ENCODE results near the gene MMP2. TPM values are rescaled to one million over a fixed set of nuclear protein-coding genes. Genes with fewer than 3 reads are reported as not detected.
A peak's percentile ranks its signal among the peaks of the same experiment; 100 is the strongest.

MMP2 gene
- total and polyA plus RNA-seq, 2 experiments from 2014 or later, result 25.6 to 43.8 TPM

DNA sequence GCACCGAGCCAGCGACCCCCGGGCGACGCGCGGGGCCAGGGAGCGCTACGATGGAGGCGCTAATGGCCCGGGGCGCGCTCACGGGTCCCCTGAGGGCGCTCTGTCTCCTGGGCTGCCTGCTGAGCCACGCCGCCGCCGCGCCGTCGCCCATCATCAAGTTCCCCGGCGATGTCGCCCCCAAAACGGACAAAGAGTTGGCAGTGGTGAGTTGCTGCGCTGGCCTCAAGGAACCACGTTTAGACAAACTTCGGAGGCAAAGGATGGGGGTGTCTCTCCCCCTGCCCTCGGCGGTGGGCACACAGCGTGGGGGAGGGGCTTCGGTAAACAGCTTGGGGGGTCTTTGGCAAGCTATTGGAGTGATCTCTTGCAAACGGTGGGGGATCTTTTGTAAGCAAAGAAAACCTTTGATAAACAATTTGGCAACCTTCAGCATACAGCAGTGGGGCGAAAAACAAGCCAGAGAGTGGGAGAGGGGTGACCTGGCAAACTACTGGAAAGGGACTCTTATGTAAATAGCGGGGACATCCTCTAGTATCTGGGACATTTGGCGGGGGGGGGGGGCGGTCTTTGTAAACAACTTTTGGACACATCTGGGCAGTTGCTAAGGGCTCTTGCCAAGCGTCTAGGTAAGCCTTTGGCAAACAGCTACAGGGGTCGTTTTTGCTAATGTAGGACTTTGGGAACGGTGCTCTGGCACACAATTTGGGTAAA is 587 bp downstream of the MMP2 start:
- Histone ChIP-seq H3K9me2 (ENCODE audit: insufficient read depth) (no peaks in the 10 kb centered on the region), H3K79me2 (replicated peaks; ENCODE audit: insufficient read depth) (no peaks in the 10 kb centered on the region), H3F3A (replicated peaks; ENCODE audit: low read depth) (0 out of 2 replicates have a peak, but pooled peaks cover 3% of the 10 kb centered on the region), H3K4me2 (peak overlapping the region; percentile 99), H3K36me3 (ENCODE audit: insufficient read depth) (no peaks in the 10 kb centered on the region), H3K4me3 (peak overlapping the region; percentile 88), H3K4me1 (ENCODE audit: insufficient read depth) (peaks cover 23% of the 10 kb centered on the region), H3K27ac (ENCODE audit: low read depth) (0 out of 2 replicates have a peak overlapping the region, but pooled peaks have one; percentile 30), H4K20me1 (replicated peaks; ENCODE audit: insufficient read depth) (peaks cover 7% of the 10 kb centered on the region), H2AFZ (peak overlapping the region; percentile 98), H3K27me3 (ENCODE audit: insufficient read depth) (peaks cover 66% of the 10 kb centered on the region)
- ATAC-seq, result peak; percentile 14
- peak overlapping the region; percentile 88 for H3K4me3 Mint-ChIP-seq
- no peak for TF ChIP-seq STAT1 (IDR thresholded peaks at IDR 0.05; ENCODE audit: unreplicated experiment)
- TF ChIP-seq, protein P1, sequence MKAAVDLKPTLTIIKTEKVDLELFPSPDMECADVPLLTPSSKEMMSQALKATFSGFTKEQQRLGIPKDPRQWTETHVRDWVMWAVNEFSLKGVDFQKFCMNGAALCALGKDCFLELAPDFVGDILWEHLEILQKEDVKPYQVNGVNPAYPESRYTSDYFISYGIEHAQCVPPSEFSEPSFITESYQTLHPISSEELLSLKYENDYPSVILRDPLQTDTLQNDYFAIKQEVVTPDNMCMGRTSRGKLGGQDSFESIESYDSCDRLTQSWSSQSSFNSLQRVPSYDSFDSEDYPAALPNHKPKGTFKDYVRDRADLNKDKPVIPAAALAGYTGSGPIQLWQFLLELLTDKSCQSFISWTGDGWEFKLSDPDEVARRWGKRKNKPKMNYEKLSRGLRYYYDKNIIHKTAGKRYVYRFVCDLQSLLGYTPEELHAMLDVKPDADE (IDR thresholded peaks at IDR 0.05), result 0 out of 2 replicates have a peak, but pooled peaks have one; percentile 31
- TF ChIP-seq, protein P2, sequence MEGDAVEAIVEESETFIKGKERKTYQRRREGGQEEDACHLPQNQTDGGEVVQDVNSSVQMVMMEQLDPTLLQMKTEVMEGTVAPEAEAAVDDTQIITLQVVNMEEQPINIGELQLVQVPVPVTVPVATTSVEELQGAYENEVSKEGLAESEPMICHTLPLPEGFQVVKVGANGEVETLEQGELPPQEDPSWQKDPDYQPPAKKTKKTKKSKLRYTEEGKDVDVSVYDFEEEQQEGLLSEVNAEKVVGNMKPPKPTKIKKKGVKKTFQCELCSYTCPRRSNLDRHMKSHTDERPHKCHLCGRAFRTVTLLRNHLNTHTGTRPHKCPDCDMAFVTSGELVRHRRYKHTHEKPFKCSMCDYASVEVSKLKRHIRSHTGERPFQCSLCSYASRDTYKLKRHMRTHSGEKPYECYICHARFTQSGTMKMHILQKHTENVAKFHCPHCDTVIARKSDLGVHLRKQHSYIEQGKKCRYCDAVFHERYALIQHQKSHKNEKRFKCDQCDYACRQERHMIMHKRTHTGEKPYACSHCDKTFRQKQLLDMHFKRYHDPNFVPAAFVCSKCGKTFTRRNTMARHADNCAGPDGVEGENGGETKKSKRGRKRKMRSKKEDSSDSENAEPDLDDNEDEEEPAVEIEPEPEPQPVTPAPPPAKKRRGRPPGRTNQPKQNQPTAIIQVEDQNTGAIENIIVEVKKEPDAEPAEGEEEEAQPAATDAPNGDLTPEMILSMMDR (conservative IDR thresholded peaks at IDR 0.05; ENCODE audit: low read depth in 2 of 2), result 0 out of 4 replicates have a peak, but pooled peaks of 1 of the 2 experiments have one; percentile 4
- no peak for TF ChIP-seq POLR2AphosphoS5 (IDR thresholded peaks at IDR 0.05; ENCODE audit: low read depth)
- H3K27me3 Mint-ChIP-seq (ENCODE audit: insufficient read depth, low read depth, poor library complexity), result peaks cover 37% of the 10 kb centered on the region
- H3K9me3 Mint-ChIP-seq, result no peaks in the 10 kb centered on the region; the same call in 2 of the 3 replicates
- DNase-seq (ENCODE audit: low spot score), result peak; percentile 46
- peaks cover 12% of the 10 kb centered on the region for H3K36me3 Mint-ChIP-seq (ENCODE audit: low read depth)
- peaks cover 38% of the 10 kb centered on the region for H3K4me1 Mint-ChIP-seq
- 0 out of 2 replicates have a peak overlapping the region, but pooled peaks have one; percentile 23 for H3K27ac Mint-ChIP-seq

DNA sequence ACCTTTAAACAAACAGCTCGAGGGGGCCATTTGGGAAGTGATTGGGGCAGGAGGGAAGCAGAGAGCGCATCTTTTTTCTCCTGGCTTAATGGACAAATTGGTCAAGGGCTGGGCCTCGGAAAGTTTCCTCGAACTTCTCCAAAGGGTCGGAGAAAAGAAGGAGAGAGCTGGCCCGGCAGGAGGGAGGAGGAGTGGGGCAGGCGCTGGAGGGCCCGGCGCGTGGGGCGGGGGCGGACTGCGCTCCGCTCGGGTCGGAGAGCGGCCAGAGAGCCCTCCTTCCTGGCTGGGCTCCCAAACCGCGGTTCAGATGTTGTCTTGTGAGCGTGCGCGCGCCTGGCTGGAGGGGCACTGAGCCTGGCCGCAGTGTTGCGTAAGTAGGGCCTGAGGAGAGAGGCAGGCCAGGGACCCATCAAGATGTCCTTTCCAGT is 1.2 kb downstream of the MMP2 start:
- Histone ChIP-seq H3K36me3 (ENCODE audit: insufficient read depth) (no peaks in the 10 kb centered on the region), H3K4me3 (peak overlapping the region; percentile 88), H3K79me2 (replicated peaks; ENCODE audit: insufficient read depth) (no peaks in the 10 kb centered on the region), H4K20me1 (replicated peaks; ENCODE audit: insufficient read depth) (peaks cover 7% of the 10 kb centered on the region), H3K4me1 (ENCODE audit: insufficient read depth) (peaks cover 23% of the 10 kb centered on the region), H3K27me3 (ENCODE audit: insufficient read depth) (peaks cover 65% of the 10 kb centered on the region), H3K27ac (ENCODE audit: low read depth) (no peak overlapping the region), H2AFZ (peak overlapping the region; percentile 98), H3K4me2 (peak overlapping the region; percentile 99), H3F3A (replicated peaks; ENCODE audit: low read depth) (0 out of 2 replicates have a peak, but pooled peaks cover 3% of the 10 kb centered on the region), H3K9me2 (ENCODE audit: insufficient read depth) (no peaks in the 10 kb centered on the region)
- peaks cover 37% of the 10 kb centered on the region for H3K27me3 Mint-ChIP-seq (ENCODE audit: insufficient read depth, low read depth, poor library complexity)
- peak; percentile 71 for ATAC-seq
- H3K27ac Mint-ChIP-seq, result no peak overlapping the region
- peaks cover 17% of the 10 kb centered on the region for H3K36me3 Mint-ChIP-seq (ENCODE audit: low read depth)
- TF ChIP-seq, protein P3, sequence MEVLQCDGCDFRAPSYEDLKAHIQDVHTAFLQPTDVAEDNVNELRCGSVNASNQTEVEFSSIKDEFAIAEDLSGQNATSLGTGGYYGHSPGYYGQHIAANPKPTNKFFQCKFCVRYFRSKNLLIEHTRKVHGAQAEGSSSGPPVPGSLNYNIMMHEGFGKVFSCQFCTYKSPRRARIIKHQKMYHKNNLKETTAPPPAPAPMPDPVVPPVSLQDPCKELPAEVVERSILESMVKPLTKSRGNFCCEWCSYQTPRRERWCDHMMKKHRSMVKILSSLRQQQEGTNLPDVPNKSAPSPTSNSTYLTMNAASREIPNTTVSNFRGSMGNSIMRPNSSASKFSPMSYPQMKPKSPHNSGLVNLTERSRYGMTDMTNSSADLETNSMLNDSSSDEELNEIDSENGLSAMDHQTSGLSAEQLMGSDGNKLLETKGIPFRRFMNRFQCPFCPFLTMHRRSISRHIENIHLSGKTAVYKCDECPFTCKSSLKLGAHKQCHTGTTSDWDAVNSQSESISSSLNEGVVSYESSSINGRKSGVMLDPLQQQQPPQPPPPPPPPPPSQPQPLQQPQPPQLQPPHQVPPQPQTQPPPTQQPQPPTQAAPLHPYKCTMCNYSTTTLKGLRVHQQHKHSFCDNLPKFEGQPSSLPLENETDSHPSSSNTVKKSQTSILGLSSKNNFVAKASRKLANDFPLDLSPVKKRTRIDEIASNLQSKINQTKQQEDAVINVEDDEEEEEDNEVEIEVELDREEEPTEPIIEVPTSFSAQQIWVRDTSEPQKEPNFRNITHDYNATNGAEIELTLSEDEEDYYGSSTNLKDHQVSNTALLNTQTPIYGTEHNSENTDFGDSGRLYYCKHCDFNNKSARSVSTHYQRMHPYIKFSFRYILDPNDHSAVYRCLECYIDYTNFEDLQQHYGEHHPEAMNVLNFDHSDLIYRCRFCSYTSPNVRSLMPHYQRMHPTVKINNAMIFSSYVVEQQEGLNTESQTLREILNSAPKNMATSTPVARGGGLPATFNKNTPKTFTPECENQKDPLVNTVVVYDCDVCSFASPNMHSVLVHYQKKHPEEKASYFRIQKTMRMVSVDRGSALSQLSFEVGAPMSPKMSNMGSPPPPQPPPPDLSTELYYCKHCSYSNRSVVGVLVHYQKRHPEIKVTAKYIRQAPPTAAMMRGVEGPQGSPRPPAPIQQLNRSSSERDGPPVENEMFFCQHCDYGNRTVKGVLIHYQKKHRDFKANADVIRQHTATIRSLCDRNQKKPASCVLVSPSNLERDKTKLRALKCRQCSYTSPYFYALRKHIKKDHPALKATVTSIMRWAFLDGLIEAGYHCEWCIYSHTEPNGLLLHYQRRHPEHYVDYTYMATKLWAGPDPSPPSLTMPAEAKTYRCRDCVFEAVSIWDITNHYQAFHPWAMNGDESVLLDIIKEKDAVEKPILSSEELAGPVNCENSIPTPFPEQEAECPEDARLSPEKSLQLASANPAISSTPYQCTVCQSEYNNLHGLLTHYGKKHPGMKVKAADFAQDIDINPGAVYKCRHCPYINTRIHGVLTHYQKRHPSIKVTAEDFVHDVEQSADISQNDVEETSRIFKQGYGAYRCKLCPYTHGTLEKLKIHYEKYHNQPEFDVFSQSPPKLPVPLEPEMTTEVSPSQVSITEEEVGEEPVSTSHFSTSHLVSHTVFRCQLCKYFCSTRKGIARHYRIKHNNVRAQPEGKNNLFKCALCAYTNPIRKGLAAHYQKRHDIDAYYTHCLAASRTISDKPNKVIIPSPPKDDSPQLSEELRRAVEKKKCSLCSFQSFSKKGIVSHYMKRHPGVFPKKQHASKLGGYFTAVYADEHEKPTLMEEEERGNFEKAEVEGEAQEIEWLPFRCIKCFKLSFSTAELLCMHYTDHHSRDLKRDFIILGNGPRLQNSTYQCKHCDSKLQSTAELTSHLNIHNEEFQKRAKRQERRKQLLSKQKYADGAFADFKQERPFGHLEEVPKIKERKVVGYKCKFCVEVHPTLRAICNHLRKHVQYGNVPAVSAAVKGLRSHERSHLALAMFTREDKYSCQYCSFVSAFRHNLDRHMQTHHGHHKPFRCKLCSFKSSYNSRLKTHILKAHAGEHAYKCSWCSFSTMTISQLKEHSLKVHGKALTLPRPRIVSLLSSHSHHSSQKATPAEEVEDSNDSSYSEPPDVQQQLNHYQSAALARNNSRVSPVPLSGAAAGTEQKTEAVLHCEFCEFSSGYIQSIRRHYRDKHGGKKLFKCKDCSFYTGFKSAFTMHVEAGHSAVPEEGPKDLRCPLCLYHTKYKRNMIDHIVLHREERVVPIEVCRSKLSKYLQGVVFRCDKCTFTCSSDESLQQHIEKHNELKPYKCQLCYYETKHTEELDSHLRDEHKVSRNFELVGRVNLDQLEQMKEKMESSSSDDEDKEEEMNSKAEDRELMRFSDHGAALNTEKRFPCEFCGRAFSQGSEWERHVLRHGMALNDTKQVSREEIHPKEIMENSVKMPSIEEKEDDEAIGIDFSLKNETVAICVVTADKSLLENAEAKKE (CRISPR knock-in tag; IDR thresholded peaks at IDR 0.05), result no peak
- peak; percentile 31 for TF ChIP-seq EZH2 (IDR thresholded peaks at IDR 0.05; ENCODE audit: low read depth, unreplicated experiment)
- TF ChIP-seq ZNF114 (CRISPR knock-in tag; IDR thresholded peaks at IDR 0.05), result no peak
- H3K4me1 Mint-ChIP-seq, result peaks cover 34% of the 10 kb centered on the region
- H3K4me3 Mint-ChIP-seq, result peak overlapping the region; percentile 88
- no peaks in the 10 kb centered on the region for H3K9me3 Mint-ChIP-seq
- peak; percentile 64 for DNase-seq (ENCODE audit: low spot score)

Data from GM23338 (cell line).